Body of pancreas (tissue), 4 donors: Measurements from ENCODE around the gene USB1. TPM values are rescaled to one million over a fixed set of nuclear protein-coding genes. Genes with fewer than 3 reads are reported as not detected.
A peak's percentile ranks its signal among the peaks of the same experiment; 100 is the strongest.

Source experiments
- ATAC-seq: fragments of 150-250 bp; one replicate; pipeline ENCODE4 v1.9.1; 2016
- DNase-seq, 4 donors: peaks; one replicate each; pipeline ENCODE4 v3.0.0-alpha.2; 2019
- H3K27ac ChIP-seq, 4 donors: fragments of 200-600 bp; sonication (generic); 1 replicate in 3 of 4; 2 replicates in 1 of 4; pipeline versions ENCODE4 v1.5.1 to v1.6.1; 2016 to 2019; ENCODE audit warnings: mild to moderate bottlenecking in 1 of 4, mixed read lengths in 1 of 4, moderate library complexity in 1 of 4
- H3K27me3 ChIP-seq, 2 donors: fragments of 200-600 bp; sonication (generic); one replicate each; pipeline ENCODE4 v1.6.0; 2016; ENCODE audit warnings: mild to moderate bottlenecking in 1 of 2
- H3K36me3 ChIP-seq, 2 donors: fragments of 200-600 bp; sonication (generic); replicated peaks in 1 of 2; 2 replicates each; pipeline ENCODE4 v1.5.1; 2016; ENCODE audit warnings: low read depth in 2 of 2; ENCODE audit not compliant: insufficient read depth in 1 of 2
- H3K4me1 ChIP-seq: fragments of 200-600 bp; sonication (generic); one replicate; pipeline ENCODE4 v1.6.0; 2016
- H3K4me3 ChIP-seq, 2 donors: fragments of 200-600 bp; sonication (generic); 1 replicate in 1 of 2; 2 replicates in 1 of 2; pipeline ENCODE4 v1.5.1; 2016 to 2019
- H3K9me3 ChIP-seq, 3 donors: fragments of 200-600 bp; sonication (generic); 1 replicate in 2 of 3; 2 replicates in 1 of 3; pipeline ENCODE4 v1.5.1; 2016
- POLR2A ChIP-seq, 3 donors: fragments of 450-650 bp; IDR thresholded peaks; one replicate each; pipeline ENCODE4 v1.6.1; 2016; ENCODE audit warnings: antibody characterized with exemption in 3 of 3, mild to moderate bottlenecking in 2 of 3
- WGBS, 2 donors: methylation state at CpG; one replicate each; pipeline ENCODE4 v1.1.5; 2017; 5-methylcytosine and 5-hydroxymethylcytosine counted together
- intact Hi-C: fragments of 100-400 bp; cut with DNase I; formaldehyde crosslinking; loops from one replicate; pipeline ENCODE4 v1.15.1; 2023
- total RNA-seq, 2 donors: library from RNA; depleted of rRNA; stranded (reverse); fragments of >200 nt; gene quantifications; one replicate each; pipeline ENCODE4 v1.1.0, GENCODE V29; 2016
- TF ChIP-seq, protein P1 (sequence below), 7 experiments: fragments of 450-650 bp in 4 of 7; fragments of 200-600 bp in 3 of 7; sonication (generic) in 3 of 7; IDR thresholded peaks; one replicate each; pipeline ENCODE4 v1.5.1; 2016 to 2019; ENCODE audit warnings: antibody characterized with exemption in 7 of 7

USB1 gene
- total RNA-seq, 2 donors from 2014 or later = 22.4 to 46.7 TPM

DNA sequence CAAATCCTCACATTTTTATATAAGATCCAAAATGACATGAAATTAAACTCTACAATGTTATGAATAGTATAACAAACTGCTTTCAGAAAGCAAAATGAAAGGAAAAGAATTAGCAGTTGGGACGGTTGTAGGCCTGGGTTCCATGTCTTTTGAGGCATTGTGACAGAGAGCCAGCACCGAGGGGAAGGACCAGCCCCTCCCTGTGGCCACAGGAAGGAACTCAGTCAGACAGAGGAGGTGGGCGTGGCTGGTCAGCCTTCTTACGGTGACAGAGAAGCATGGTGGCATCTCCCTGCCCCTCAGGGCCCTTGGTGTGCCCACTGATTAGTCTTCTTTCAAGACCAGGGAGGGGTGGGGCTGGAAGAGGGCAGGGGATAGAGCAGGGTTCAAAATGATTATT is 6.4 kb upstream of the USB1 start:
- intact Hi-C loops = loop anchor here (5.0 to 10.0 kb wide), 2 partner anchors 92 to 240 kb away; no protein-coding TSS in a partner anchor
- DNase-seq (peak in 3 of 4 donors; percentile 37 to 64 (median 57)), ATAC-seq (no peak)
- H3K27ac ChIP-seq = no peak overlapping the region
- TF ChIP-seq, protein P1, sequence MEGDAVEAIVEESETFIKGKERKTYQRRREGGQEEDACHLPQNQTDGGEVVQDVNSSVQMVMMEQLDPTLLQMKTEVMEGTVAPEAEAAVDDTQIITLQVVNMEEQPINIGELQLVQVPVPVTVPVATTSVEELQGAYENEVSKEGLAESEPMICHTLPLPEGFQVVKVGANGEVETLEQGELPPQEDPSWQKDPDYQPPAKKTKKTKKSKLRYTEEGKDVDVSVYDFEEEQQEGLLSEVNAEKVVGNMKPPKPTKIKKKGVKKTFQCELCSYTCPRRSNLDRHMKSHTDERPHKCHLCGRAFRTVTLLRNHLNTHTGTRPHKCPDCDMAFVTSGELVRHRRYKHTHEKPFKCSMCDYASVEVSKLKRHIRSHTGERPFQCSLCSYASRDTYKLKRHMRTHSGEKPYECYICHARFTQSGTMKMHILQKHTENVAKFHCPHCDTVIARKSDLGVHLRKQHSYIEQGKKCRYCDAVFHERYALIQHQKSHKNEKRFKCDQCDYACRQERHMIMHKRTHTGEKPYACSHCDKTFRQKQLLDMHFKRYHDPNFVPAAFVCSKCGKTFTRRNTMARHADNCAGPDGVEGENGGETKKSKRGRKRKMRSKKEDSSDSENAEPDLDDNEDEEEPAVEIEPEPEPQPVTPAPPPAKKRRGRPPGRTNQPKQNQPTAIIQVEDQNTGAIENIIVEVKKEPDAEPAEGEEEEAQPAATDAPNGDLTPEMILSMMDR (IDR thresholded peaks at IDR 0.05) = peak in 5 of 7 experiments; percentile 20 to 37 (median 26)
- no peak for TF ChIP-seq POLR2A (IDR thresholded peaks at IDR 0.05)
- H3K9me3 ChIP-seq = no peaks in the 10 kb centered on the region
- H3K4me1 ChIP-seq = peaks cover 48% of the 10 kb centered on the region
- H3K36me3 ChIP-seq = peaks cover 0 to 7% of the 10 kb centered on the region in 2 donors
- WGBS, 2 donors = 24 to 25% methylated on average over 4 of the region's 4 CpGs
- no peaks in the 10 kb centered on the region for H3K27me3 ChIP-seq
- H3K4me3 ChIP-seq = no peak overlapping the region

DNA sequence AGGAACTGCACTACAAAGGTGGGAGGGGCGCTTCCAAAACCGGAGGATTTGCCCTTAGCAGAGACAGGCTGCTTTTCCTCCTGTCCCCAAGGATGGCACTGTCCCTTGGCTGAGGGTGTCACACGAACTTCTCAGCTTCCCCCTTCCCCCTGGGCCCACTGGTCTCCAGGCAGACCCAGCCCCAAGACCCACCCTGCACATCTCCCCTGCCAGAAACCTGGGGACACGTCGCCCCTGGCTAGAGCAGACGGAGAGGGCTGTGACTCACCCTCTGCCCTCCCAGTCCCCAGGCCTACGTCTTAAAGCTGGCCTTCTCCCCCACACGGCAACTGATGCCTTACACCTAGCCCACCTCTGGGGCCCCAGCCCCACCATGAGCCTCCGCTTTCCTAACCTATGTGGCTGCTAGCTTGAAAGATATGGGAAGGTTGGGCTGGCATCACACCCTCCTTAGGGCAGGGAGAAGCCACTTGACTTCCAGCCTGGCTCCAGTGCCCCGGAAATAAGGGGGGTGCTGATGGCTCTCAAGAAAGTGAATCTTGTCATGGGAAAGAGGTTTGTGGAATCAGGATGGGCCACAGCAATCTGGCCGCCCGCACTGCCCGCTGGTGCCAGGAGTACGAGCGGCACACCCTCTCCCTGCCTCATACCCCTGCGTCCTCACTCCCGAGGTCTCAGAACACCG is 5.3 kb upstream of the USB1 start:
- Histone ChIP-seq H3K27me3 (no peaks in the 10 kb centered on the region), H3K4me3 (no peak overlapping the region), H3K36me3 (peaks cover 0 to 7% of the 10 kb centered on the region in 2 donors), H3K9me3 (no peaks in the 10 kb centered on the region), H3K4me1 (peaks cover 52% of the 10 kb centered on the region), H3K27ac (no peak overlapping the region)
- intact Hi-C loops = loop anchor here (5.0 to 10.0 kb wide), 2 partner anchors 94 to 241 kb away; no protein-coding TSS in a partner anchor
- ATAC-seq (no peak), DNase-seq (no peak)
- TF ChIP-seq, protein P1 (IDR thresholded peaks at IDR 0.05) = no peak
- TF ChIP-seq POLR2A (IDR thresholded peaks at IDR 0.05) = no peak
- WGBS, 2 donors = 92 to 94% methylated on average over 5 to 18 of the region's 18 CpGs

DNA sequence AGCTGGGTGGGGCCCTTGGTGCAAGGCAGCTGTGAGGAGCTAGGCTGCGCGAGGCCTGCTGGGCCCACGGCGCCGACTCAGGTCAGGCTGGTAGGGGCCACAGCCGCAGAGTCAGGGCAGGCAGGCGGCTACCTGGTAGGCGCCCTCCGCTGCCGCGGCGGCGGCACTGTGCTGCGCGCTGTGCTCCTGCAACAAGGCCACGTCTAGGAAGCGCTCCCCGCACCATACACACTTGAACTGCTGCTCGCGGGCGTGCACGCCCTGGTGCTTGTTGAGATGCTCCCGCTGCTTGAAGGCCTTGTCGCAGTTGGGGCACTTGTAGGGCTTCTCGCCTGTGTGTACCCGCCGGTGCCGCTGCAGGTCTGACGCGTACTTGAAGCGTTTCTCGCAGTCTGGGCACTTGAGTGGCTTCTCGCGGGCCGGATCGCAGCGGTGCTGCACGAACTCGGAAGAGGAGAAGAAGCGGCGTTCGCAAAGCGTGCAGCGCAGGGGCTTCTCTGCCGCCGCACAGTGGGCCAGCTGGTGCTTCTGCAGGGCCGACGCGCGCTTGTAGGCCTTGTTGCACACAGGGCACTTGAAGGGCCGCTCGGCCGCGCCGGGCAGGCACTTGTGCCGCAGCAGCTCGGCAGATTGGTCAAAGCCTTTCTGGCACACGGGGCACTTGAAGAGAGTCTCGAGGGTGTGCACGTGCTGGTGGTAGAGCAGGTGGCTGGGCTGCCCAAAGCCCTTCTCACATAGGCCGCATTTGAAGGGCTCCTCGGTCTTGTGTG is 4.6 kb upstream of the USB1 start:
- H3K4me1 ChIP-seq = peaks cover 49% of the 10 kb centered on the region
- intact Hi-C loops = loop anchor here (5.0 to 10.0 kb wide), 2 partner anchors 94 to 242 kb away; no protein-coding TSS in a partner anchor
- no peak for DNase-seq

DNA sequence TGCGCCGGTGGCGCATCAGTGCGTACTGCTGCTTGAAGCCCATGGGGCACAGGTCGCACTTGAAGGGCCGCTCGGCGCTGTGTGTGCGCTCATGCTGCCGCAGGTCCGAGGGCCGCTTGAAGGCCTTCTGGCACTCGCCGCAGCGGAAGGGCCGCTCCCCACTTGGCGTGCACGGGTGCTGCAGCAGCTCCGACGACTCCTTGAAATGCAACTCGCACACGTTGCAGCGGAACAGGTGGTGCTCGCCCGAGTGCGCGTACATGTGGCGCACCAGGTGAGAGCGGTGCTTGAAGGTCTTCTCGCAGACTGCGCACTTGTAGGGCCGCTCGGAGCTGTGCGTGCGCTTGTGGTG is 4.1 kb upstream of the USB1 start:
- no peak for TF ChIP-seq POLR2A (IDR thresholded peaks at IDR 0.05)
- TF ChIP-seq, protein P1 (IDR thresholded peaks at IDR 0.05) = no peak
- no peak for DNase-seq
- H3K27me3 ChIP-seq = no peaks in the 10 kb centered on the region
- intact Hi-C loops = loop anchor here (5.0 to 10.0 kb wide), 2 partner anchors 95 to 242 kb away; no protein-coding TSS in a partner anchor
- 95 to 97% methylated on average over 27 to 30 of the region's 35 CpGs for WGBS, 2 donors
- ATAC-seq = no peak
- H3K4me3 ChIP-seq = no peak overlapping the region
- no peaks in the 10 kb centered on the region for H3K9me3 ChIP-seq
- H3K4me1 ChIP-seq = peaks cover 54% of the 10 kb centered on the region
- peaks cover 0 to 7% of the 10 kb centered on the region in 2 donors for H3K36me3 ChIP-seq
- H3K27ac ChIP-seq = no peak overlapping the region

More for the DNA sequence above, 4.6 kb upstream of the USB1 start:
- 97% methylated on average over 24 to 62 of the region's 62 CpGs for WGBS, 2 donors
- H3K27ac ChIP-seq = no peak overlapping the region
- H3K36me3 ChIP-seq = peaks cover 0 to 7% of the 10 kb centered on the region in 2 donors
- H3K4me3 ChIP-seq = no peak overlapping the region
- H3K27me3 ChIP-seq = no peaks in the 10 kb centered on the region
- TF ChIP-seq POLR2A (IDR thresholded peaks at IDR 0.05) = no peak
- TF ChIP-seq, protein P1 (IDR thresholded peaks at IDR 0.05) = no peak
- ATAC-seq = no peak
- no peaks in the 10 kb centered on the region for H3K9me3 ChIP-seq
